ENCODE data around the gene KLHL40. TPM values are rescaled to one million over a fixed set of nuclear protein-coding genes. Genes with fewer than 3 reads are reported as not detected.
A peak's percentile ranks its signal among the peaks of the same experiment; 100 is the strongest.

Gene KLHL40
- total RNA-seq, 1 donor, result not detected

DNA sequence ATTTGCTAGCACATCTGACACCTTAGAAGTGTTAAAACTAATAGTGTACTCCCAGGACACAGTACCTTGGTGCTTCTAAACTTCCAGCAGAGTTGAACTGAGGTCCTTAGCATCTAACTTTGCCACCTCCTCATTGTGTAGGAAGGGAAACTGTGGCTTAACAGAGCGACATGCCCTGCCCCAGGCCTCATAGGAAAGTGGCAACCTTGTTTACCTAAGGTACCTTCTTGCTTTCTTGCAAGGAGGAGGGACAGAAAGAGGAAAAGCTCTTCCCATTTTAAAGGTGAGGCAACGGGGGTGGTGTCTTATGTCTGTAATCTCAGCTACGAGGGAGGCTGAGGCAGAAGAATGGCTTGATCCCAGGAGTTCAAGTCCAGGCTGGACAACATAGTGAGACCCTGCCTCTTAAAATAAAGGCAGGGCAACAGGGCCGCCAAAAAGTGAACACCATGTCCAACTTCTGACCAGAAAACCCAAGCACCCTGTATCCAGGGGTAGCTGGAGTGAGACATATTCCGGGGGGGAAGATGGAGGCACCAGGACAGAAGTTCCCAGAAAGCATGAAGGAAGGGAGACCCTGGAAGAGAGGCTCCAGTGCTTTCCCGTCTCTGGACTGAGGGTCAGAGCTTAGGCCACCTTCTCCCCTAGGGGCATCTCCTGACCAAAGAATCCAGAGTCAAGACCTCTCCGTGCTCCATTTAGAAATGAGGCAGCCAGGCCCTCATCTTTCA, 540 bp upstream of the KLHL40 start:
- TF ChIP-seq, protein P1, sequence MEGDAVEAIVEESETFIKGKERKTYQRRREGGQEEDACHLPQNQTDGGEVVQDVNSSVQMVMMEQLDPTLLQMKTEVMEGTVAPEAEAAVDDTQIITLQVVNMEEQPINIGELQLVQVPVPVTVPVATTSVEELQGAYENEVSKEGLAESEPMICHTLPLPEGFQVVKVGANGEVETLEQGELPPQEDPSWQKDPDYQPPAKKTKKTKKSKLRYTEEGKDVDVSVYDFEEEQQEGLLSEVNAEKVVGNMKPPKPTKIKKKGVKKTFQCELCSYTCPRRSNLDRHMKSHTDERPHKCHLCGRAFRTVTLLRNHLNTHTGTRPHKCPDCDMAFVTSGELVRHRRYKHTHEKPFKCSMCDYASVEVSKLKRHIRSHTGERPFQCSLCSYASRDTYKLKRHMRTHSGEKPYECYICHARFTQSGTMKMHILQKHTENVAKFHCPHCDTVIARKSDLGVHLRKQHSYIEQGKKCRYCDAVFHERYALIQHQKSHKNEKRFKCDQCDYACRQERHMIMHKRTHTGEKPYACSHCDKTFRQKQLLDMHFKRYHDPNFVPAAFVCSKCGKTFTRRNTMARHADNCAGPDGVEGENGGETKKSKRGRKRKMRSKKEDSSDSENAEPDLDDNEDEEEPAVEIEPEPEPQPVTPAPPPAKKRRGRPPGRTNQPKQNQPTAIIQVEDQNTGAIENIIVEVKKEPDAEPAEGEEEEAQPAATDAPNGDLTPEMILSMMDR (IDR thresholded peaks at IDR 0.05; ENCODE audit: extremely low read depth, low read depth, low read length), result no peak
- peaks cover 26% of the 10 kb centered on the region for H3K27me3 ChIP-seq (ENCODE audit: insufficient read depth, low read length)
- H3K9me3 ChIP-seq (ENCODE audit: low read depth, low read length), result no peaks in the 10 kb centered on the region
- H3K27ac ChIP-seq (ENCODE audit: low read depth, low read length), result no peak overlapping the region
- no peaks in the 10 kb centered on the region for H3K36me3 ChIP-seq (ENCODE audit: insufficient read depth, low read length)
- H3K4me3 ChIP-seq (ENCODE audit: insufficient read depth, low read length), result no peak overlapping the region
- peaks cover 14% of the 10 kb centered on the region for H3K4me1 ChIP-seq (ENCODE audit: insufficient read depth, low read length)
- H4K20me1 ChIP-seq (ENCODE audit: insufficient read depth, low read length), result peaks cover 2% of the 10 kb centered on the region
- DNase-seq (ENCODE audit: insufficient read length, low spot score, missing footprints), result peak; percentile 84
- no peak overlapping the region for H2AFZ ChIP-seq (ENCODE audit: low read length)
- no peaks in the 10 kb centered on the region for H3K79me2 ChIP-seq (ENCODE audit: insufficient read depth, low read length)
- H3K4me2 ChIP-seq (ENCODE audit: insufficient read depth, low read length), result no peak overlapping the region

DNA sequence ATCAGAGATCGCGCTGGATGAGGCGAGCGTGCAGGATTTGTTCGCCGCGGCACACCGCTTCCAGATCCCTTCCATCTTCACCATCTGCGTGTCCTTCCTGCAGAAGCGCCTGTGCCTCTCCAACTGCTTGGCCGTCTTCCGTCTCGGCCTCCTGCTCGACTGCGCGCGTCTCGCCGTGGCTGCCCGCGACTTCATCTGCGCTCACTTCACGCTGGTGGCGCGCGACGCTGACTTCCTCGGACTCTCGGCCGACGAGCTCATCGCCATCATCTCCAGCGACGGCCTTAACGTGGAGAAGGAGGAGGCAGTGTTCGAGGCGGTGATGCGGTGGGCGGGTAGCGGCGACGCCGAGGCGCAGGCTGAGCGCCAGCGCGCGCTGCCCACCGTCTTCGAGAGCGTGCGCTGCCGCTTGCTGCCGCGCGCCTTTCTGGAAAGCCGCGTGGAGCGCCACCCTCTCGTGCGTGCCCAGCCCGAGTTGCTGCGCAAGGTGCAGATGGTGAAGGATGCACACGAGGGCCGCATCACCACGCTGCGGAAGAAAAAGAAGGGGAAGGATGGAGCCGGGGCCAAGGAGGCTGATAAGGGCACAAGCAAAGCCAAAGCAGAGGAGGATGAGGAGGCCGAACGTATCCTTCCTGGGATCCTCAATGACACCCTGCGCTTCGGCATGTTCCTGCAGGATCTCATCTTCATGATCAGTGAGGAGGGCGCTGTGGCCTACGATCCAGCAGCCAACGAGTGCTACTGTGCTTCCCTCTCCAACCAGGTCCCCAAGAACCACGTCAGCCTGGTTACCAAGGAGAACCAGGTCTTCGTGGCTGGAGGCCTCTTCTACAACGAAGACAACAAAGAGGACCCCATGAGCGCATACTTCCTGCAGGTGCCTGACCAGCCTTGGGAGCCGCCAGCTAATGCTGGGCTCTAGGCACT, 819 bp downstream of the KLHL40 start:
- TF ChIP-seq, protein P1 (IDR thresholded peaks at IDR 0.05; ENCODE audit: extremely low read depth, low read depth, low read length), result no peak
- no peaks in the 10 kb centered on the region for H3K9me3 ChIP-seq (ENCODE audit: low read depth, low read length)
- peaks cover 26% of the 10 kb centered on the region for H3K27me3 ChIP-seq (ENCODE audit: insufficient read depth, low read length)
- H3K79me2 ChIP-seq (ENCODE audit: insufficient read depth, low read length), result no peaks in the 10 kb centered on the region
- peak overlapping the region; percentile 48 for H3K4me2 ChIP-seq (ENCODE audit: insufficient read depth, low read length)
- H4K20me1 ChIP-seq (ENCODE audit: insufficient read depth, low read length), result no peaks in the 10 kb centered on the region
- peak overlapping the region; percentile 59 for H2AFZ ChIP-seq (ENCODE audit: low read length)
- peaks cover 2% of the 10 kb centered on the region for H3K4me1 ChIP-seq (ENCODE audit: insufficient read depth, low read length)
- no peaks in the 10 kb centered on the region for H3K36me3 ChIP-seq (ENCODE audit: insufficient read depth, low read length)
- peak overlapping the region; percentile 33 for H3K4me3 ChIP-seq (ENCODE audit: insufficient read depth, low read length)
- peak; percentile 82 for DNase-seq (ENCODE audit: insufficient read length, low spot score, missing footprints)
- H3K27ac ChIP-seq (ENCODE audit: low read depth, low read length), result no peak overlapping the region

DNA sequence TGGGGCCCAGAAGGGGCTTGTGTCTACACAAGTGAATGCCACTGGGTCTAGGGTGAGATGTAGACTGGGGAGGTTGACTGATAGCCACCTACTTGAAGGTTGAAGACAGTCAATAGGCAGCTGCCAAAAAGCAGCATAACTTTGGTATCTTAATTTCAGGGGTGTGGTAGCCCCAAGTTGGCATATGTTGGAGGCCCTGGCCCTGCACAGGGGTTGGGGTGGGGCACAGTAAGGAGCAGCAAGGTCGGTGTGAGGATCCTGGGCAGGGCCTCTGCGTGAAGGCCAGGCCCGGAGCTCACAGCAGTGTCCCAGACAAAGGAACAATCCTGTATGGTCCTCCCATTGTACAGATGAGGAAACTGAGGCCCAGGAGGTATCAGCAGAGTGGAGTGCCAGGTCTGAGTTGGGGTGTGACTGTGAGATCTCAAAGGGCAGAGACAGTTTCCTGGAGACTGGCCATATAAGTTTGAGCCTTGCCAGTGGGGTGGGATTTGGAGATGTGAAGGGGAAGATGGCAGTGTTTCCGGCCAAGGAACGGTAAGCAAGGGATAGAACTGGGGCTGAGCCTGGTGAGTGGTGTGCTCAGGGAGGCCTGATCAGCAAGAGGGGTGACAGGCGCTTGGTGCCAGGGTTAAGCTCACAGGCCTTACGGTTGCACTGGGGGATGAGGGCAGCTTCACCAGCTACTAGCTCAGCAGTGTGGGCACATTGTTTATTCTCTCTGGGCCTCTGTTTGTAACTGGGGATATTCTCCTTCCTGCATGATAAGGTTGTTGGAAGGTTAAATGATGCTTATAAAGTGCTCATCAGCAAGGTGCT, 1.7 kb downstream of the KLHL40 start:
- Histone ChIP-seq H3K27ac (ENCODE audit: low read depth, low read length) (no peak overlapping the region), H3K79me2 (ENCODE audit: insufficient read depth, low read length) (no peaks in the 10 kb centered on the region), H3K27me3 (ENCODE audit: insufficient read depth, low read length) (peaks cover 31% of the 10 kb centered on the region), H4K20me1 (ENCODE audit: insufficient read depth, low read length) (no peaks in the 10 kb centered on the region), H3K4me2 (ENCODE audit: insufficient read depth, low read length) (no peak overlapping the region), H3K9me3 (ENCODE audit: low read depth, low read length) (no peaks in the 10 kb centered on the region), H3K4me3 (ENCODE audit: insufficient read depth, low read length) (no peak overlapping the region), H3K36me3 (ENCODE audit: insufficient read depth, low read length) (no peaks in the 10 kb centered on the region), H2AFZ (ENCODE audit: low read length) (no peak overlapping the region), H3K4me1 (ENCODE audit: insufficient read depth, low read length) (peaks cover 2% of the 10 kb centered on the region)
- peak; percentile 81 for DNase-seq (ENCODE audit: insufficient read length, low spot score, missing footprints)
- TF ChIP-seq, protein P1 (IDR thresholded peaks at IDR 0.05; ENCODE audit: extremely low read depth, low read depth, low read length), result no peak
